ENCODE data around the gene FOXF2.

The FOXF2 gene

DNA sequence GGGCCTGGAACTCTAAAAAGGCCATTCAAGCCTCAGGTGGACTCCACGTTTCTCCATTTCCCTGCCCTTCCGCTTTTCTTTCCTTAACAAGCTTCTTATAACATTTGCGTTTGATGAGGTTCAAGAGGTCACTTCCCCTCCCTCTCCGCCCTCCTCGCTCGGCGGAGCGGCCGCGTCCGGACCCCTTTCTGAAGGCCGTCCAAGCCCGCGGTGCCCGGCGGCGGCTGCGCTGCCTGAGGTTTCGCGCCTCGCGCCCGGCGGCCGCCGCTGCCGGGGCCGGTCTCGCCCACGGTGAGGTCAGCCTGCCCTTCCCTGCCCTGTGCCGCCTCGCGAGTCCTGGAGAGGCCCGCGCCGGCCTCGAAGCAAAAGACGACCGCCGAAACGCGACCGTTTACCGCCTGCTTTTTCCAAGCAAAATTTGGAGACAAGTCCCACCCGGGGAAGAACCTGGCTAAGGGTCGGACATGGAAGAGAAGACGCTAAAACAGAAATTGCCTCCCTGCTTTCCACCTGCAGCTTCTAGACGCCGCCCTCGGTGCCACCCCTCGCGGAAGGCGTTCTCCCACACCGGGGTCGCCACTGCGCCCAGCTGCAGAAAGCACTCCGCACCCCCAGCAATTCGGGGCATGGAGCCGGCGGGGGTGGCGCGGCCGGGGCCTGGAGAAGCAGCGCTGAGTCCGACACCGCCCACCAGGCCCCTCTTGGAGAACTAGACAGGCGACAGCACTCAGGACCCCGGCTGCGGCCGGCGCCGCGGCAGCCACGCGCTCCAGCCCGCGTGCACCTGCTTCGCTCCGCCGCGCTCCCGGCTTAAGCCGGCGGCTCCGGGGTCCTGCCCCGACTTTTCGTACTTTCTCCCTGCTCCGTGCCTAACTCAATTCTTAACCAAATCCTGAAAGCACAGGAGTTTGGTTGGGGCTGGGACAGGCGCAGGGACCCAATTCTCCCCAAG lies 11.0 kb upstream of the FOXF2 start:
- DNase-seq (ENCODE audit: low read depth in 2 of 2), result no peak

GRCh38 chr6:1379017-1379787 lies 10.2 kb upstream of the FOXF2 start:
- no peak for DNase-seq (ENCODE audit: low read depth in 2 of 2)

DNA sequence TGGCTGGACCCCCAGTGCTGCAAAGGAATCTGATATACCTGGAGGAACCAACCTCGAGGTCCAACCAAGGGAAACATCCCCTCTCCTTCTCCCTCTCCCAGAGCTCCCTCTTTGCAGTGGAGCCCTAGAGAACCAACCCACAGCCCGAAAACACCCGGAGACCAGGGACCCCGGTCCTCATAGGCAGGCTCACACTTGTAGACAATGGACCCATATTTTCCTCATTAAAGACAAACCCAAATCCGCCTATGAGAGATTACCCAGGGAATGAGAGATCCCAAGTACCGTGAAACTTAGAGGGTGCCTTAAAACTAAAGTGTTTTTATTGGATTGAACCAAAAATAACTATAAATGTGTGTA lies 9.6 kb upstream of the FOXF2 start:
- no peak for DNase-seq (ENCODE audit: low read depth in 2 of 2)

GRCh38 chr6:1380625-1381427 lies 8.6 kb upstream of the FOXF2 start:
- DNase-seq (ENCODE audit: low read depth in 2 of 2), result no peak

GRCh38 chr6:1381481-1382330 lies 7.7 kb upstream of the FOXF2 start:
- DNase-seq (ENCODE audit: low read depth in 2 of 2), result peak; percentile 44 to 63

GRCh38 chr6:1382331-1382882 lies 7.0 kb upstream of the FOXF2 start:
- DNase-seq (ENCODE audit: low read depth in 2 of 2), result no peak

DNA sequence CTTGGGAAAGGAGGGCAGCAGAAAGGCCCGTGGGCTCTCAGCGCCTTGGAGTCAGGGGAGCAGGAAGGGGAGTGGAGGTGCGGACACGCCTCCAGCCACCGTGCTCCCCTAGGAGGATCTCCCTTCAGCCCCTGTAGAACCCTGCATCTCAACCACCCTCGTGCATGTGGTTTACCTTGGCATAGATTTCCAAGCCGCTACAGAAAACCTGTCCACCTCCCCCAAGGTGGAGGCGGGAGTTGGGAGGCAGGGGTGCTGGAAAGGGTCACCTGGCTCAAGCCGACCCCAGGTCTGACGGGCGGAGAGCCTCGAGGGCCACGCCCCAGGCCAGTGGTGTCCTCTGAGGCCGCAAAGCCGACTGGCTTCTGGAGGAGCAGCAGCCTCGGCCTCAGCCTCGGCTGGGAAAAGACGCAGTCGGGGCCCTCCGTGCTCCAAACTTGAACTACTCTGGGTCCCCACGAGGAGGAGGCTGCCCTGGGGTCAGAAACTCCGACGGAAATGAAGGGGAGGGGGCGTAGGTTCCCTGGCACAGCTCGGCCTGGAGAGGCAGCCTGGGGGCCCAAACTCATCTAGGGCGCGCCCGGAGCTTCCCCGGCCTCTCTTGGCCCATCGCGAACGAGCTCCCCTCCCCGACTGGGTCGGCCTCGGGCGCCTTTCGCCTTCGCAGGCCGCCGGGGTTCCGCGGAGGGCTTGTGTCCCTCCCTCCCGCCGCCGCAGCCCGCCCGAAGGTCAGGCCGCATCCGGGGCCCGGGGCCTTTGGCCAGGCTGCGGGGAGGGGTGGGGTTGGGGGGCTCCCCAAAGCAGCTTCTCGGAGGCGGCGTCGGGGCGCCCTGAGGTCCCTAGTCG lies 6.3 kb upstream of the FOXF2 start:
- DNase-seq (ENCODE audit: low read depth in 2 of 2), result no peak

DNA sequence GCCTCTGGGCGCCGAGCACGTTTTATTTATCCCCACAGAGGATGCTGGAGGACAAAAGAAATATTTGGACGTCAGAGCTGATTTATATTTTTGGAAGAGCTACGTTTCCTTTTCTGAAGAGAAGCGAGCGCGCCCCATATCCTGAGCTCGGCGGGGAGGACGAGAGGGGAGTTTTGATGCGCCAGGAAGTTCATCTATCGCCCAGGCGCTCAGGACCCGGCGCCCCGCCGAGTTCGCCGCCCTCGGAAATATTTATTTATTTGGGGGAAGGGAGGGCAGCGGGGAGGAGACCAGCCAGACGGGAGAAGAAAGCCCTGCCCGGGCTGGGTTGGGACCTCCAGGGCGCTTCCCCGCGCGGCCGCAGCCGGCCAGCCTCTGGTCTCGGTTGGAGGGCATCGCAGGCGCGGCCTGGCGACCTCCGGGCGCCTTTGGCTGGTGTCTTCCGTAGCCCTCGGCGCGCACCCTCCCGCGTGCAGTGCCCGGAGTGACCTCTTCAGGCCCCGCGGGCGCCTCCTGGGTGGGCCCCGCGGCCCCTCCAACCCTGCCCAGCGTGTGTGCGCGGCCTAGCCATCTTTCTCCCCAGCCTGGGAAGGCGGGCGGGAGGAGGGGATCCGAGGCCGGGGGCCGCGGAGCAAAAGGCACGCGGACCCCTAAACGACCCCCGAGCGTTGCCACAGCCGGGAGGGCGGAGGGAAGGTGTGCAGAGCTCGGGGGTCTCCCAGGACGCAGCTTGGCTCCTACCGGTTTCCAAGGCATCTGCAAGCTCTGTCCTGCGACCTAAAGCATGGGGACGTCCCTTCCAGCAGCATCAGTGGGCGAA lies 5.4 kb upstream of the FOXF2 start:
- no peak for DNase-seq (ENCODE audit: low read depth in 2 of 2)

DNA sequence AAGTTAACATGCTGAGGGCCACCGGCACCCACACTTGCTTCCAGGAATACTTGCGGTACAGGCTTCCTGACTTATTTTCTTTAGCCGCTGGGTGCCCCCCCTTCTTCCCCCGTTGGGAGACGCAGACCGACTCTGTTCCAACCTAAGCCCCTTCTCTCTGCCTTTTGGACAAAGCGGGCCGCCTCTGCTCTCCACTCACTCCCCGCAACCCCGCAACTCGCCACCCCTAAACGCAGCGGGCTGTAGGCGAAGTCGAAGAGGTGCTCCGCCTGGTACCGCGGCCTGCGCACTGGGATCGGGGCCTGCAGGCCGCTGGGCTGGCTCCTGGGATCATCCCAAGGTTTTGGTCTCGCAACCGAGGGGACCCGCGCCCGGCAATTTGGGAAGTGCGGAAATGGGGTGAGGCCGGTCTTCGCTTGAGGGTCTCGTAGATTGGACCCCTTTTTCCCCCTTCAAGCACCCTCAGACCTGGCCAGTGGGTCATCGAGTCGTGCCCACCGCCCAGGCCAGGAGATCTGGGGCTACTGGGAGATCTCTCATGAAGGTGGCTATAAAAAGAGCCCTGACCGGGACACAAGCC lies 4.7 kb upstream of the FOXF2 start:
- DNase-seq (ENCODE audit: low read depth in 2 of 2), result no peak

- no peak for DNase-seq (ENCODE audit: low read depth in 2 of 2)
These were observed 4.0 kb upstream of the FOXF2 start for GRCh38 chr6:1385129-1386037.

- DNase-seq (ENCODE audit: low read depth in 2 of 2), result no peak
These were observed 3.2 kb upstream of the FOXF2 start for GRCh38 chr6:1386038-1386709.

DNA sequence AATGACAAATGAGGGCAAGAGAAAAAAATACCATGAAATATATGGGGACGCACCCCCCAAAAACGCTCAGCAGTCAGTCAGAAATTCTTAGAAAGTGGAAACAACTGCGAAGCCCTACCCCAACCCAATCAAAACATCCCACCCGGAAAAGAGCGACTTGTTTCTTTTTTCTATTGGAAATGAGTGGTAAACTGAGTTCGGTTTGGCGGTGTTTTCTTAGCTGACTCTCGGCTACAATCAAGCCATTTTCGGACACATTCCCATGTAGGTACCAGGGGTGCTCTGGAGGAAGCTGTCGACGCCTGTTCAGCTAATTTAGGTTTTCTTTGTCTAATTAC lies 1.9 kb upstream of the FOXF2 start:
- no peak for DNase-seq (ENCODE audit: low read depth in 2 of 2)

GRCh38 chr6:1387876-1388629 lies 1.3 kb upstream of the FOXF2 start:
- DNase-seq (ENCODE audit: low read depth in 2 of 2), result no peak

DNA sequence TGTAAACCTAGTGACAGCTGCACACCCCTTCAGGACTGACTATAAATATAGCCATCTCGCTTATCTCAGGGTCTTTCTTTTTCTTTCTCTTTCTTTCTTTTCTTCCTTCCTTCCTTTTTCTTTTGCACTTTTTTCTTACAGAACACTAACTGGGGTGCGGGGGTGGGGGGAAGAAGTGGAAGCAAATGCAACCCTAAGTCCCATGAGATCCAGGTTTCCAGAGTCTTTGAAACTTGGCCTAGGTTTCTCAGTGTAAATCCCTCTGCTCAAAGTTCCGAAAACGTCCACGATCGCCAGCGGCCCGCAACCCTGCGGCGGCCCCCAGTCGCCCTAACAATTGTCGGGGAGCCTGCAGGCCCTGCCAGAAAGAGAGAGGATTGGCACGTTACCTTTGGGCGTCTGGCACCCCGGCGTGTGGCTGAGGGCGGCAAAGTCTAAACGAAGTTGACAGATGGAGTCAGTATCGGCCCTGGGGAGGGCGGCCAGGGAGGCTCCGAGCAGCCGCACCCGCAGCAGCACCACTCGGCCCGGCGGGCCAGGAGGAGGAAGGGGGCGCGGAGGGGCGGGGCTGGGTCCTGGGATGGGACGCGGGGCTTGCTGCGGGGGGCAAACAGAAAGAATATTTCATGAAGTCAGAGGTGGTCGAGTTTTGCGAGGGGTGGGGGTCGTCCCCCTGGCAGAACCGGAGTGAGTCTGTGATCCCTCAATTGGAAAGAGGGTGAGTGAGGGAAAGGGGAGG lies 577 bp upstream of the FOXF2 start:
- no peak for DNase-seq (ENCODE audit: low read depth in 2 of 2)

GRCh38 chr6:1390133-1390945 lies 963 bp downstream of the FOXF2 start:
- DNase-seq (ENCODE audit: low read depth in 2 of 2), result no peak
